HepG2 (cell line): ENCODE results near the gene CCDC142. TPM values are rescaled to one million over a fixed set of nuclear protein-coding genes. Genes with fewer than 3 reads are reported as not detected.

Experiments
- CENPT ChIP-seq: sonication (generic); formaldehyde crosslinking; IDR thresholded peaks from 2 replicates; pipeline ENCODE4 v1.8.0; 2022; ENCODE audit warnings: low read depth, mild to moderate bottlenecking, moderate library complexity, missing genetic modification reagents
- HOXD1 ChIP-seq: sonication (generic); formaldehyde crosslinking; IDR thresholded peaks from 2 replicates; pipeline ENCODE4 v1.5.0; 2020; ENCODE audit warnings: missing genetic modification reagents
- NAIF1 ChIP-seq: sonication (generic); formaldehyde crosslinking; IDR thresholded peaks from 2 replicates; pipeline ENCODE4 v1.5.0; 2020; ENCODE audit warnings: mild to moderate bottlenecking, missing genetic modification reagents, borderline replicate concordance
- NRL ChIP-seq: sonication (generic); formaldehyde crosslinking; IDR thresholded peaks from 2 replicates; pipeline ENCODE4 v1.5.0; 2020; ENCODE audit warnings: missing genetic modification reagents, mild to moderate bottlenecking, moderate library complexity, borderline replicate concordance
- PTBP1 ChIP-seq: fragments of 200-400 bp; formaldehyde crosslinking; IDR thresholded peaks from 2 replicates; pipeline ENCODE4 v1.6.1; 2018; ENCODE audit warnings: low read length, low read depth; ENCODE audit not compliant: poor library complexity, severe bottlenecking
- RBFOX2 ChIP-seq: fragments of 200-400 bp; formaldehyde crosslinking; IDR thresholded peaks from 2 replicates; pipeline ENCODE4 v1.6.1; 2017; ENCODE audit warnings: low read depth, mild to moderate bottlenecking, low read length
- YY1 ChIP-seq: IDR thresholded peaks from 2 replicates; pipeline ENCODE4 v1.6.1; 2011; ENCODE audit warnings: low read length, low read depth, moderate library complexity, mild to moderate bottlenecking; ENCODE audit not compliant: insufficient read depth, insufficient replicate concordance
- ZNF782 ChIP-seq: sonication (generic); formaldehyde crosslinking; IDR thresholded peaks from 2 replicates; pipeline ENCODE4 v1.4.0; 2020; ENCODE audit warnings: missing genetic modification reagents, mild to moderate bottlenecking, borderline replicate concordance
- ZNF792 ChIP-seq: IDR thresholded peaks from 2 replicates; pipeline ENCODE4 v1.6.1; 2016
- ZSCAN12 ChIP-seq: sonication (generic); formaldehyde crosslinking; IDR thresholded peaks from 2 replicates; pipeline ENCODE4 v1.9.0; 2021; ENCODE audit warnings: mild to moderate bottlenecking, missing genetic modification reagents
- ZSCAN30 ChIP-seq: sonication (generic); formaldehyde crosslinking; IDR thresholded peaks from 2 replicates; pipeline ENCODE4 v1.5.0; 2020; ENCODE audit warnings: mild to moderate bottlenecking, missing genetic modification reagents
- polyA plus RNA-seq, 8 experiments: library from polyadenylated mRNA; depleted of rRNA in 3 of 8; stranded (reverse) in 7 of 8; unstranded in 1 of 8; fragments of >200 nt; fragmentation: Illumina TruSeq in 4 of 8; extraction: Trizol in 4 of 8; gene quantifications; 2 replicates each; pipeline versions ENCODE4 v1.2.1 to v1.2.3, GENCODE V29; 2011 to 2016; ENCODE audit warnings: low read depth in 4 of 8, missing spikeins in 1 of 8, mixed read lengths in 1 of 8; ENCODE audit not compliant: insufficient read depth in 1 of 8
- total RNA-seq, 5 experiments: library from RNA; depleted of rRNA; stranded (reverse); fragments of >200 nt; fragmentation: Illumina TruSeq; extraction: Trizol; gene quantifications; 2 replicates each; pipeline ENCODE4 v1.2.3, GENCODE V29; 2016; ENCODE audit warnings: low read depth in 1 of 5
- TF ChIP-seq, protein P1 (sequence below): sonication (generic); formaldehyde crosslinking; IDR thresholded peaks from 2 replicates; pipeline ENCODE4 v1.4.0; 2020; ENCODE audit warnings: missing genetic modification reagents
- TF ChIP-seq, protein P2 (sequence below): sonication (generic); formaldehyde crosslinking; IDR thresholded peaks from 2 replicates; pipeline ENCODE4 v1.9.0; 2021; ENCODE audit warnings: missing genetic modification reagents, mild to moderate bottlenecking, borderline replicate concordance
- TF ChIP-seq, protein P3 (sequence below): sonication (generic); formaldehyde crosslinking; IDR thresholded peaks from 2 replicates; pipeline ENCODE4 v1.5.1; 2020; ENCODE audit warnings: missing genetic modification reagents, mild to moderate bottlenecking, borderline replicate concordance
- TF ChIP-seq, protein P4 (sequence below): sonication (generic); formaldehyde crosslinking; IDR thresholded peaks from 2 replicates; pipeline ENCODE4 v1.5.1; 2020; ENCODE audit warnings: missing genetic modification reagents, mild to moderate bottlenecking, borderline replicate concordance
- TF ChIP-seq, protein P5 (sequence below): IDR thresholded peaks from 2 replicates; pipeline ENCODE4 v1.6.1; 2016; ENCODE audit warnings: mild to moderate bottlenecking

CCDC142 gene
- total and polyA plus RNA-seq, 2 of the 13 experiments (the other 11 are each of a cell fraction or from before 2014, with no cell fraction given) = 14.7 to 30.4 TPM

DNA sequence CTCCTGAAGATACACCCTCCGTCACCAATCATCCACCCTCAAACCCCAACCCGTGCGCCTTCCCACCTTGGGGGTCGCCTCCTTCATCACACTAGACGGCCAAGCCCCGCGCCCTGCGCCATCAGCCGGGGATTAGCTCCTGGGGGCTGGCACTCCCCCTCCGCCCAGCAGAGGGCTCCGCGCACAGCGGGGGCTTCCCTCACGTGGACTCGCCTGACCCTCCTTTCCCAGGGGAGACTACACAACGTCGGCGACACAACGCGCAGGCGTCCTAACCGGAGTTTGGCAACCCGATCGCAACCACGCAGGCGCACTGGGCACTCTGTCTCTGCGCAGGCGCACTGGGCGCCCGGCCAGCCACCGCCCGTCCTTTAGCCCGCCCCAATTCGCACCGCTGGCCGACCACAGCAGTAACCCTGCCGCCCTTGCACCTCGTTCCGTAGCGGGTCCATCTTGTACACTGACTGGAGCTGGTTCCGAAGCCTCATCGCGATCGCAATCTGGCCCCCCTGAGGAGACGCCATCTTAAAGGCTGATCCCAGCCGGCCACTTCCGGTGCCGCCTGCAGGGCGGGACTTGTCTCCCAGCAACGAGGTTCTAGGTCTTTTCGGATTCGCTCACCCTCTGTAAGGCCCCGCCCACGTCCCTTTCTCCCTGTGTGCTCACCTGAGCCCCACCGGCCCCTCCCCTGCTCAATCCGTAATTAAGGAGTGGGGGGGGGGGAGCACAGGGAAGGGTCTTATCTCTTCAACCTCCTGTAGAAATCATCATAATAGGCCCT lies 24.5 kb upstream of the CCDC142 start, which contains the start of gene PCGF1 (continued):
- TF ChIP-seq YY1 (peak; percentile 97), RBFOX2 (peak; percentile 97), HOXD1 (peak; percentile 80), NRL (peak; percentile 74; the same call in 1 of the 2 replicates), ZNF792 (peak; percentile 56; the same call in 1 of the 2 replicates), NAIF1 (CRISPR knock-in tag) (peak; percentile 14; the same call in 1 of the 2 replicates), PTBP1 (peak; percentile 67), ZSCAN30 (CRISPR knock-in tag) (no peak; the same call in 1 of the 2 replicates), ZNF782 (peak; percentile 94; the same call in 1 of the 2 replicates), ZSCAN12 (no peak), CENPT (peak; percentile 55; the same call in 1 of the 2 replicates)
- TF ChIP-seq, protein P1, sequence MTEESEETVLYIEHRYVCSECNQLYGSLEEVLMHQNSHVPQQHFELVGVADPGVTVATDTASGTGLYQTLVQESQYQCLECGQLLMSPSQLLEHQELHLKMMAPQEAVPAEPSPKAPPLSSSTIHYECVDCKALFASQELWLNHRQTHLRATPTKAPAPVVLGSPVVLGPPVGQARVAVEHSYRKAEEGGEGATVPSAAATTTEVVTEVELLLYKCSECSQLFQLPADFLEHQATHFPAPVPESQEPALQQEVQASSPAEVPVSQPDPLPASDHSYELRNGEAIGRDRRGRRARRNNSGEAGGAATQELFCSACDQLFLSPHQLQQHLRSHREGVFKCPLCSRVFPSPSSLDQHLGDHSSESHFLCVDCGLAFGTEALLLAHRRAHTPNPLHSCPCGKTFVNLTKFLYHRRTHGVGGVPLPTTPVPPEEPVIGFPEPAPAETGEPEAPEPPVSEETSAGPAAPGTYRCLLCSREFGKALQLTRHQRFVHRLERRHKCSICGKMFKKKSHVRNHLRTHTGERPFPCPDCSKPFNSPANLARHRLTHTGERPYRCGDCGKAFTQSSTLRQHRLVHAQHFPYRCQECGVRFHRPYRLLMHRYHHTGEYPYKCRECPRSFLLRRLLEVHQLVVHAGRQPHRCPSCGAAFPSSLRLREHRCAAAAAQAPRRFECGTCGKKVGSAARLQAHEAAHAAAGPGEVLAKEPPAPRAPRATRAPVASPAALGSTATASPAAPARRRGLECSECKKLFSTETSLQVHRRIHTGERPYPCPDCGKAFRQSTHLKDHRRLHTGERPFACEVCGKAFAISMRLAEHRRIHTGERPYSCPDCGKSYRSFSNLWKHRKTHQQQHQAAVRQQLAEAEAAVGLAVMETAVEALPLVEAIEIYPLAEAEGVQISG = peak; percentile 99
- TF ChIP-seq, protein P2, sequence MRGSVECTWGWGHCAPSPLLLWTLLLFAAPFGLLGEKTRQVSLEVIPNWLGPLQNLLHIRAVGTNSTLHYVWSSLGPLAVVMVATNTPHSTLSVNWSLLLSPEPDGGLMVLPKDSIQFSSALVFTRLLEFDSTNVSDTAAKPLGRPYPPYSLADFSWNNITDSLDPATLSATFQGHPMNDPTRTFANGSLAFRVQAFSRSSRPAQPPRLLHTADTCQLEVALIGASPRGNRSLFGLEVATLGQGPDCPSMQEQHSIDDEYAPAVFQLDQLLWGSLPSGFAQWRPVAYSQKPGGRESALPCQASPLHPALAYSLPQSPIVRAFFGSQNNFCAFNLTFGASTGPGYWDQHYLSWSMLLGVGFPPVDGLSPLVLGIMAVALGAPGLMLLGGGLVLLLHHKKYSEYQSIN (CRISPR knock-in tag) = no peak
- TF ChIP-seq, protein P3, sequence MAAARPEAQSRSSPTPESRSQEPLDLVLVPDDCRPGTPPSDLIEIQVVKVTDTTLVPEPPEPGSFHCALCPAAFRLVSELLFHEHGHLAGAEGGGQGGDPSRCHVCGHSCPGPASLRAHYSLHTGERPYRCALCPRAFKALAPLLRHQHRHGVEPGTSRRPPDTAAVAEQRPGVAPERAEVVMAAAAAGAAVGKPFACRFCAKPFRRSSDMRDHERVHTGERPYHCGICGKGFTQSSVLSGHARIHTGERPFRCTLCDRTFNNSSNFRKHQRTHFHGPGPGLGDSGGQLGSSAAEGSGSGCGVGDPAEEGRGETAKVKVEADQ = peak; percentile 93
- TF ChIP-seq, protein P4, sequence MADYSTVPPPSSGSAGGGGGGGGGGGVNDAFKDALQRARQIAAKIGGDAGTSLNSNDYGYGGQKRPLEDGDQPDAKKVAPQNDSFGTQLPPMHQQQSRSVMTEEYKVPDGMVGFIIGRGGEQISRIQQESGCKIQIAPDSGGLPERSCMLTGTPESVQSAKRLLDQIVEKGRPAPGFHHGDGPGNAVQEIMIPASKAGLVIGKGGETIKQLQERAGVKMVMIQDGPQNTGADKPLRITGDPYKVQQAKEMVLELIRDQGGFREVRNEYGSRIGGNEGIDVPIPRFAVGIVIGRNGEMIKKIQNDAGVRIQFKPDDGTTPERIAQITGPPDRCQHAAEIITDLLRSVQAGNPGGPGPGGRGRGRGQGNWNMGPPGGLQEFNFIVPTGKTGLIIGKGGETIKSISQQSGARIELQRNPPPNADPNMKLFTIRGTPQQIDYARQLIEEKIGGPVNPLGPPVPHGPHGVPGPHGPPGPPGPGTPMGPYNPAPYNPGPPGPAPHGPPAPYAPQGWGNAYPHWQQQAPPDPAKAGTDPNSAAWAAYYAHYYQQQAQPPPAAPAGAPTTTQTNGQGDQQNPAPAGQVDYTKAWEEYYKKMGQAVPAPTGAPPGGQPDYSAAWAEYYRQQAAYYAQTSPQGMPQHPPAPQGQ = peak; percentile 88; the same call in 1 of the 2 replicates
- TF ChIP-seq, protein P5, sequence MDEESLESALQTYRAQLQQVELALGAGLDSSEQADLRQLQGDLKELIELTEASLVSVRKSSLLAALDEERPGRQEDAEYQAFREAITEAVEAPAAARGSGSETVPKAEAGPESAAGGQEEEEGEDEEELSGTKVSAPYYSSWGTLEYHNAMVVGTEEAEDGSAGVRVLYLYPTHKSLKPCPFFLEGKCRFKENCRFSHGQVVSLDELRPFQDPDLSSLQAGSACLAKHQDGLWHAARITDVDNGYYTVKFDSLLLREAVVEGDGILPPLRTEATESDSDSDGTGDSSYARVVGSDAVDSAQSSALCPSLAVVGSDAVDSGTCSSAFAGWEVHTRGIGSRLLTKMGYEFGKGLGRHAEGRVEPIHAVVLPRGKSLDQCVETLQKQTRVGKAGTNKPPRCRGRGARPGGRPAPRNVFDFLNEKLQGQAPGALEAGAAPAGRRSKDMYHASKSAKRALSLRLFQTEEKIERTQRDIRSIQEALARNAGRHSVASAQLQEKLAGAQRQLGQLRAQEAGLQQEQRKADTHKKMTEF (CRISPR knock-in tag) = peak; percentile 84
